ENCODE measurements around the gene MGAT3.

DNA sequence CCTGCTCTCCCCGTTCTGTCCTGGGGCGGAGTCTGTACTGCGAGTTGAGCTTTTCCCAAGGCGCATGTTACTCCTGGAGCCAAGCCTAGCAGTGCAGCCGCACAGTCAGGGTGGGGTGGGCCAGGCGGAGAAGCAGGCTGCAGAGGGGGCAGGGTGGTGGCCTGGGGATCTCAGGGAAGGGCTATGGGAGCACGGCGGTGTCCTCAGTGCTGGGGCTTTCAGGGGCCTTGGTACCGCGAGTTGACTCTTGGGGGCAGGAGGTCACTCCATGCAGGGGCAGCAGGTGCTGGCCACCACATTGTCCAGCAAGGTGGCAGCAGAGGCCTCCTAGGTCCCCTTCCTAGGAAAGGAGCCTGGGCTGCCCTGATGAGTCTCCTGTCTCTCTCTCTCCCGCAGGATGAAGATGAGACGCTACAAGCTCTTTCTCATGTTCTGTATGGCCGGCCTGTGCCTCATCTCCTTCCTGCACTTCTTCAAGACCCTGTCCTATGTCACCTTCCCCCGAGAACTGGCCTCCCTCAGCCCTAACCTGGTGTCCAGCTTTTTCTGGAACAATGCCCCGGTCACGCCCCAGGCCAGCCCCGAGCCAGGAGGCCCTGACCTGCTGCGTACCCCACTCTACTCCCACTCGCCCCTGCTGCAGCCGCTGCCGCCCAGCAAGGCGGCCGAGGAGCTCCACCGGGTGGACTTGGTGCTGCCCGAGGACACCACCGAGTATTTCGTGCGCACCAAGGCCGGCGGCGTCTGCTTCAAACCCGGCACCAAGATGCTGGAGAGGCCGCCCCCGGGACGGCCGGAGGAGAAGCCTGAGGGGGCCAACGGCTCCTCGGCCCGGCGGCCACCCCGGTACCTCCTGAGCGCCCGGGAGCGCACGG lies 30.4 kb downstream of the MGAT3 start:
- TF ChIP-seq, protein P1, sequence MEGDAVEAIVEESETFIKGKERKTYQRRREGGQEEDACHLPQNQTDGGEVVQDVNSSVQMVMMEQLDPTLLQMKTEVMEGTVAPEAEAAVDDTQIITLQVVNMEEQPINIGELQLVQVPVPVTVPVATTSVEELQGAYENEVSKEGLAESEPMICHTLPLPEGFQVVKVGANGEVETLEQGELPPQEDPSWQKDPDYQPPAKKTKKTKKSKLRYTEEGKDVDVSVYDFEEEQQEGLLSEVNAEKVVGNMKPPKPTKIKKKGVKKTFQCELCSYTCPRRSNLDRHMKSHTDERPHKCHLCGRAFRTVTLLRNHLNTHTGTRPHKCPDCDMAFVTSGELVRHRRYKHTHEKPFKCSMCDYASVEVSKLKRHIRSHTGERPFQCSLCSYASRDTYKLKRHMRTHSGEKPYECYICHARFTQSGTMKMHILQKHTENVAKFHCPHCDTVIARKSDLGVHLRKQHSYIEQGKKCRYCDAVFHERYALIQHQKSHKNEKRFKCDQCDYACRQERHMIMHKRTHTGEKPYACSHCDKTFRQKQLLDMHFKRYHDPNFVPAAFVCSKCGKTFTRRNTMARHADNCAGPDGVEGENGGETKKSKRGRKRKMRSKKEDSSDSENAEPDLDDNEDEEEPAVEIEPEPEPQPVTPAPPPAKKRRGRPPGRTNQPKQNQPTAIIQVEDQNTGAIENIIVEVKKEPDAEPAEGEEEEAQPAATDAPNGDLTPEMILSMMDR (conservative IDR thresholded peaks at IDR 0.05; ENCODE audit: low read length) = no peak
- TF ChIP-seq EZH2phosphoT487 (IDR thresholded peaks at IDR 0.05; ENCODE audit: borderline replicate concordance, low read depth, low read length) = no peak

Measured in OCI-LY7 (cell line).